GM23338 (cell line): ENCODE measurements around the gene MOB3B. TPM values are rescaled to one million over a fixed set of nuclear protein-coding genes. Genes with fewer than 3 reads are reported as not detected.

Experiments
- ATAC-seq: fragments of 200-7000 bp; cut with Tn5 transposase; 3 replicates; pipeline ENCODE4 v1.9.1; 2020
- DNase-seq: peaks from one replicate; pipeline ENCODE4 v3.0.0-alpha.2; 2015; ENCODE audit warnings: low spot score
- H2AFZ ChIP-seq: fragments of 200-600 bp; sonication (generic); 2 replicates; pipeline ENCODE4 v1.8.0; 2016; ENCODE audit warnings: antibody characterized with exemption, mild to moderate bottlenecking, moderate library complexity
- H3F3A ChIP-seq: fragments of 200-600 bp; sonication (generic); replicated peaks from 2 replicates; pipeline ENCODE4 v1.8.0; 2017; ENCODE audit warnings: antibody characterized with exemption, mixed run types, low read depth
- H3K27ac ChIP-seq: fragments of 200-600 bp; sonication (generic); 2 replicates; pipeline ENCODE4 v1.6.1; 2016; ENCODE audit warnings: low read depth
- H3K27me3 ChIP-seq: fragments of 200-600 bp; sonication (generic); 2 replicates; pipeline ENCODE4 v1.8.0; 2016; ENCODE audit warnings: mild to moderate bottlenecking, mixed run types, moderate library complexity; ENCODE audit not compliant: insufficient read depth
- H3K36me3 ChIP-seq: fragments of 200-600 bp; sonication (generic); 2 replicates; pipeline ENCODE4 v1.8.0; 2016; ENCODE audit warnings: mild to moderate bottlenecking; ENCODE audit not compliant: insufficient read depth
- H3K4me1 ChIP-seq: fragments of 200-600 bp; sonication (generic); 2 replicates; pipeline ENCODE4 v1.8.0; 2016; ENCODE audit warnings: mild to moderate bottlenecking, moderate library complexity; ENCODE audit not compliant: insufficient read depth
- H3K4me2 ChIP-seq: fragments of 200-600 bp; sonication (generic); 2 replicates; pipeline ENCODE4 v1.7.1; 2017; ENCODE audit warnings: mixed run types
- H3K4me3 ChIP-seq: fragments of 200-600 bp; sonication (generic); 2 replicates; pipeline ENCODE4 v1.6.1; 2016; ENCODE audit warnings: mixed run types
- H3K79me2 ChIP-seq: fragments of 200-600 bp; sonication (generic); replicated peaks from 2 replicates; pipeline ENCODE4 v1.8.0; 2017; ENCODE audit warnings: mild to moderate bottlenecking; ENCODE audit not compliant: insufficient read depth
- H3K9me2 ChIP-seq: fragments of 200-600 bp; sonication (generic); 2 replicates; pipeline ENCODE4 v1.8.0; 2017; ENCODE audit not compliant: insufficient read depth
- H4K20me1 ChIP-seq: fragments of 200-600 bp; sonication (generic); replicated peaks from 2 replicates; pipeline ENCODE4 v1.8.0; 2017; ENCODE audit warnings: mild to moderate bottlenecking; ENCODE audit not compliant: insufficient read depth
- H3K27ac Mint-ChIP-seq: 2 replicates; pipeline ENCODE4 v1.8.0; 2020; ENCODE audit warnings: inconsistent platforms, mild to moderate bottlenecking, moderate library complexity, mixed read lengths
- H3K27me3 Mint-ChIP-seq: 3 replicates; pipeline ENCODE4 v1.8.0; 2022; ENCODE audit warnings: low read depth, mild to moderate bottlenecking, moderate library complexity, mixed read lengths, inconsistent platforms; ENCODE audit not compliant: insufficient read depth, poor library complexity
- H3K36me3 Mint-ChIP-seq: 3 replicates; pipeline ENCODE4 v1.8.0; 2021; ENCODE audit warnings: low read depth, mild to moderate bottlenecking, inconsistent platforms, moderate library complexity, mixed read lengths
- H3K4me1 Mint-ChIP-seq: 3 replicates; pipeline ENCODE4 v1.8.0; 2020; ENCODE audit warnings: mild to moderate bottlenecking, inconsistent platforms, mixed read lengths
- H3K4me3 Mint-ChIP-seq: 3 replicates; pipeline ENCODE4 v1.8.0; 2021; ENCODE audit warnings: moderate library complexity, mild to moderate bottlenecking, inconsistent platforms, mixed read lengths
- H3K9me3 Mint-ChIP-seq: 3 replicates; pipeline ENCODE4 v1.8.0; 2020; ENCODE audit warnings: moderate library complexity, mild to moderate bottlenecking, inconsistent platforms, mixed read lengths
- CREB1 ChIP-seq: fragments of 250-450 bp; sonication (Bioruptor Pico); IDR thresholded peaks from 2 replicates; pipeline ENCODE4 v1.5.0; 2020; ENCODE audit warnings: low read depth, mild to moderate bottlenecking, moderate library complexity
- EZH2 ChIP-seq: fragments of 200-600 bp; sonication (generic); IDR thresholded peaks from one replicate; pipeline ENCODE4 v1.8.0; 2017; ENCODE audit warnings: antibody characterized with exemption, mild to moderate bottlenecking, low read depth; ENCODE audit not compliant: unreplicated experiment
- EZH2phosphoT487 ChIP-seq: fragments of 200-600 bp; sonication (generic); IDR thresholded peaks from one replicate; pipeline ENCODE4 v1.8.1; 2018; ENCODE audit warnings: antibody characterized with exemption; ENCODE audit not compliant: unreplicated experiment
- JUNB ChIP-seq: IDR thresholded peaks from one replicate; pipeline ENCODE4 v1.6.1; 2016; ENCODE audit warnings: antibody characterized with exemption; ENCODE audit not compliant: unreplicated experiment
- NANOG ChIP-seq: IDR thresholded peaks from 2 replicates; pipeline ENCODE4 v1.6.1; 2016; ENCODE audit warnings: antibody characterized with exemption, borderline replicate concordance
- POLR2AphosphoS5 ChIP-seq: IDR thresholded peaks from 2 replicates; pipeline ENCODE4 v1.6.1; 2016; ENCODE audit warnings: antibody characterized with exemption, low read depth
- STAT1 ChIP-seq: IDR thresholded peaks from one replicate; pipeline ENCODE4 v1.6.1; 2016; ENCODE audit warnings: antibody characterized with exemption; ENCODE audit not compliant: unreplicated experiment
- ZNF114 ChIP-seq: fragments of 250-450 bp; sonication (Bioruptor Pico); IDR thresholded peaks from 2 replicates; pipeline ENCODE4 v1.5.0; 2020; ENCODE audit warnings: mild to moderate bottlenecking, moderate library complexity
- ZNF331 ChIP-seq: fragments of 250-450 bp; sonication (Bioruptor Pico); IDR thresholded peaks from 2 replicates; pipeline ENCODE4 v1.5.0; 2020; ENCODE audit warnings: low read depth, mild to moderate bottlenecking, moderate library complexity
- polyA plus RNA-seq: library from polyadenylated mRNA; unstranded; fragments of >200 nt; fragmentation: Nextera tagmentation; extraction: Ambion mirVana; gene quantifications from 2 replicates; pipeline ENCODE4 v1.2.1, GENCODE V29; 2016
- total RNA-seq: library from RNA; depleted of rRNA; stranded (reverse); fragments of >200 nt; shearing (Covaris generic); gene quantifications from 2 replicates; pipeline ENCODE4 v1.2.3, GENCODE V29; 2014
- TF ChIP-seq, protein P1 (sequence below): fragments of 250-450 bp; sonication (Bioruptor Pico); IDR thresholded peaks from 2 replicates; pipeline ENCODE4 v1.5.0; 2020; ENCODE audit warnings: mild to moderate bottlenecking, moderate library complexity
- TF ChIP-seq, protein P2 (sequence below): IDR thresholded peaks from 2 replicates; pipeline ENCODE4 v1.6.1; 2016; ENCODE audit warnings: antibody characterized with exemption
- TF ChIP-seq, protein P3 (sequence below): IDR thresholded peaks from one replicate; pipeline ENCODE4 v1.6.1; 2018; ENCODE audit warnings: antibody characterized with exemption; ENCODE audit not compliant: unreplicated experiment
- TF ChIP-seq, protein P4 (sequence below), 2 experiments: fragments of 200-600 bp in 1 of 2; sonication (generic) in 1 of 2; conservative IDR thresholded peaks; 2 replicates each; pipeline versions ENCODE4 v1.5.1 to v1.6.1; 2016 to 2017; ENCODE audit warnings: antibody characterized with exemption in 2 of 2, low read depth in 2 of 2, mild to moderate bottlenecking in 2 of 2, moderate library complexity in 1 of 2

Gene MOB3B
- total and polyA plus RNA-seq, 2 experiments from 2014 or later: 7.6 to 12.1 TPM

DNA sequence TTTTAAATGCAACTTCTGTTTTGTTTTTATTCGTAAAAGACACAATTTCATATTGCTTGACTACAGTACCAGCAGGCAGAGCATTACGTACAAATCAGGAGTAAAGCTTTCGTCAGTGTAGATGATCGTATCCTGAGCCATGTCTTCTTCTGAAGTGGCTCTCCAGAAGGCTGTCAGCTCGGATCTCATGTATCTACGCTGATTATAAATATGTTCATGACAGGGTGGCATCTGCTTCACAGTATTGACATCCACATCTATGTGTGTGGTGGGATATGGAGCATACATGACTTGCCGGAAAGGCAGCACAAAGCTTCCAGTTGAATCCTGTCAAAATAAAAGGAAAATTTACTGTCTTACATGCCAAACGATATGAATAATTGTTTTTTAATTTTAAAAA is 26.9 kb upstream of the MOB3B start:
- Mint-ChIP-seq H3K27ac (no peak overlapping the region), H3K4me1 (no peaks in the 10 kb centered on the region), H3K27me3 (no peaks in the 10 kb centered on the region), H3K9me3 (no peaks in the 10 kb centered on the region), H3K4me3 (no peak overlapping the region), H3K36me3 (peaks cover 31% of the 10 kb centered on the region; the same call in 2 of the 3 replicates)
- H4K20me1 ChIP-seq: peaks cover 5% of the 10 kb centered on the region; the same call in 1 of the 2 replicates
- no peaks in the 10 kb centered on the region for H3K79me2 ChIP-seq
- H3F3A ChIP-seq: no peaks in the 10 kb centered on the region
- H3K36me3 ChIP-seq: peaks cover 35% of the 10 kb centered on the region; the same call in 1 of the 2 replicates
- H3K4me2 ChIP-seq: no peak overlapping the region
- no peak for DNase-seq
- no peak overlapping the region for H3K27ac ChIP-seq
- H3K4me1 ChIP-seq: no peaks in the 10 kb centered on the region
- no peak overlapping the region for H3K4me3 ChIP-seq
- H2AFZ ChIP-seq: no peak overlapping the region
- H3K27me3 ChIP-seq: no peaks in the 10 kb centered on the region
- TF ChIP-seq NANOG (no peak), POLR2AphosphoS5 (no peak), ZNF114 (CRISPR knock-in tag) (no peak), EZH2 (no peak), CREB1 (CRISPR knock-in tag) (no peak), EZH2phosphoT487 (no peak), STAT1 (no peak), ZNF331 (no peak), JUNB (no peak)
- TF ChIP-seq, protein P1, sequence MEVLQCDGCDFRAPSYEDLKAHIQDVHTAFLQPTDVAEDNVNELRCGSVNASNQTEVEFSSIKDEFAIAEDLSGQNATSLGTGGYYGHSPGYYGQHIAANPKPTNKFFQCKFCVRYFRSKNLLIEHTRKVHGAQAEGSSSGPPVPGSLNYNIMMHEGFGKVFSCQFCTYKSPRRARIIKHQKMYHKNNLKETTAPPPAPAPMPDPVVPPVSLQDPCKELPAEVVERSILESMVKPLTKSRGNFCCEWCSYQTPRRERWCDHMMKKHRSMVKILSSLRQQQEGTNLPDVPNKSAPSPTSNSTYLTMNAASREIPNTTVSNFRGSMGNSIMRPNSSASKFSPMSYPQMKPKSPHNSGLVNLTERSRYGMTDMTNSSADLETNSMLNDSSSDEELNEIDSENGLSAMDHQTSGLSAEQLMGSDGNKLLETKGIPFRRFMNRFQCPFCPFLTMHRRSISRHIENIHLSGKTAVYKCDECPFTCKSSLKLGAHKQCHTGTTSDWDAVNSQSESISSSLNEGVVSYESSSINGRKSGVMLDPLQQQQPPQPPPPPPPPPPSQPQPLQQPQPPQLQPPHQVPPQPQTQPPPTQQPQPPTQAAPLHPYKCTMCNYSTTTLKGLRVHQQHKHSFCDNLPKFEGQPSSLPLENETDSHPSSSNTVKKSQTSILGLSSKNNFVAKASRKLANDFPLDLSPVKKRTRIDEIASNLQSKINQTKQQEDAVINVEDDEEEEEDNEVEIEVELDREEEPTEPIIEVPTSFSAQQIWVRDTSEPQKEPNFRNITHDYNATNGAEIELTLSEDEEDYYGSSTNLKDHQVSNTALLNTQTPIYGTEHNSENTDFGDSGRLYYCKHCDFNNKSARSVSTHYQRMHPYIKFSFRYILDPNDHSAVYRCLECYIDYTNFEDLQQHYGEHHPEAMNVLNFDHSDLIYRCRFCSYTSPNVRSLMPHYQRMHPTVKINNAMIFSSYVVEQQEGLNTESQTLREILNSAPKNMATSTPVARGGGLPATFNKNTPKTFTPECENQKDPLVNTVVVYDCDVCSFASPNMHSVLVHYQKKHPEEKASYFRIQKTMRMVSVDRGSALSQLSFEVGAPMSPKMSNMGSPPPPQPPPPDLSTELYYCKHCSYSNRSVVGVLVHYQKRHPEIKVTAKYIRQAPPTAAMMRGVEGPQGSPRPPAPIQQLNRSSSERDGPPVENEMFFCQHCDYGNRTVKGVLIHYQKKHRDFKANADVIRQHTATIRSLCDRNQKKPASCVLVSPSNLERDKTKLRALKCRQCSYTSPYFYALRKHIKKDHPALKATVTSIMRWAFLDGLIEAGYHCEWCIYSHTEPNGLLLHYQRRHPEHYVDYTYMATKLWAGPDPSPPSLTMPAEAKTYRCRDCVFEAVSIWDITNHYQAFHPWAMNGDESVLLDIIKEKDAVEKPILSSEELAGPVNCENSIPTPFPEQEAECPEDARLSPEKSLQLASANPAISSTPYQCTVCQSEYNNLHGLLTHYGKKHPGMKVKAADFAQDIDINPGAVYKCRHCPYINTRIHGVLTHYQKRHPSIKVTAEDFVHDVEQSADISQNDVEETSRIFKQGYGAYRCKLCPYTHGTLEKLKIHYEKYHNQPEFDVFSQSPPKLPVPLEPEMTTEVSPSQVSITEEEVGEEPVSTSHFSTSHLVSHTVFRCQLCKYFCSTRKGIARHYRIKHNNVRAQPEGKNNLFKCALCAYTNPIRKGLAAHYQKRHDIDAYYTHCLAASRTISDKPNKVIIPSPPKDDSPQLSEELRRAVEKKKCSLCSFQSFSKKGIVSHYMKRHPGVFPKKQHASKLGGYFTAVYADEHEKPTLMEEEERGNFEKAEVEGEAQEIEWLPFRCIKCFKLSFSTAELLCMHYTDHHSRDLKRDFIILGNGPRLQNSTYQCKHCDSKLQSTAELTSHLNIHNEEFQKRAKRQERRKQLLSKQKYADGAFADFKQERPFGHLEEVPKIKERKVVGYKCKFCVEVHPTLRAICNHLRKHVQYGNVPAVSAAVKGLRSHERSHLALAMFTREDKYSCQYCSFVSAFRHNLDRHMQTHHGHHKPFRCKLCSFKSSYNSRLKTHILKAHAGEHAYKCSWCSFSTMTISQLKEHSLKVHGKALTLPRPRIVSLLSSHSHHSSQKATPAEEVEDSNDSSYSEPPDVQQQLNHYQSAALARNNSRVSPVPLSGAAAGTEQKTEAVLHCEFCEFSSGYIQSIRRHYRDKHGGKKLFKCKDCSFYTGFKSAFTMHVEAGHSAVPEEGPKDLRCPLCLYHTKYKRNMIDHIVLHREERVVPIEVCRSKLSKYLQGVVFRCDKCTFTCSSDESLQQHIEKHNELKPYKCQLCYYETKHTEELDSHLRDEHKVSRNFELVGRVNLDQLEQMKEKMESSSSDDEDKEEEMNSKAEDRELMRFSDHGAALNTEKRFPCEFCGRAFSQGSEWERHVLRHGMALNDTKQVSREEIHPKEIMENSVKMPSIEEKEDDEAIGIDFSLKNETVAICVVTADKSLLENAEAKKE (CRISPR knock-in tag): no peak
- TF ChIP-seq, protein P2, sequence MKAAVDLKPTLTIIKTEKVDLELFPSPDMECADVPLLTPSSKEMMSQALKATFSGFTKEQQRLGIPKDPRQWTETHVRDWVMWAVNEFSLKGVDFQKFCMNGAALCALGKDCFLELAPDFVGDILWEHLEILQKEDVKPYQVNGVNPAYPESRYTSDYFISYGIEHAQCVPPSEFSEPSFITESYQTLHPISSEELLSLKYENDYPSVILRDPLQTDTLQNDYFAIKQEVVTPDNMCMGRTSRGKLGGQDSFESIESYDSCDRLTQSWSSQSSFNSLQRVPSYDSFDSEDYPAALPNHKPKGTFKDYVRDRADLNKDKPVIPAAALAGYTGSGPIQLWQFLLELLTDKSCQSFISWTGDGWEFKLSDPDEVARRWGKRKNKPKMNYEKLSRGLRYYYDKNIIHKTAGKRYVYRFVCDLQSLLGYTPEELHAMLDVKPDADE: no peak
- TF ChIP-seq, protein P3, sequence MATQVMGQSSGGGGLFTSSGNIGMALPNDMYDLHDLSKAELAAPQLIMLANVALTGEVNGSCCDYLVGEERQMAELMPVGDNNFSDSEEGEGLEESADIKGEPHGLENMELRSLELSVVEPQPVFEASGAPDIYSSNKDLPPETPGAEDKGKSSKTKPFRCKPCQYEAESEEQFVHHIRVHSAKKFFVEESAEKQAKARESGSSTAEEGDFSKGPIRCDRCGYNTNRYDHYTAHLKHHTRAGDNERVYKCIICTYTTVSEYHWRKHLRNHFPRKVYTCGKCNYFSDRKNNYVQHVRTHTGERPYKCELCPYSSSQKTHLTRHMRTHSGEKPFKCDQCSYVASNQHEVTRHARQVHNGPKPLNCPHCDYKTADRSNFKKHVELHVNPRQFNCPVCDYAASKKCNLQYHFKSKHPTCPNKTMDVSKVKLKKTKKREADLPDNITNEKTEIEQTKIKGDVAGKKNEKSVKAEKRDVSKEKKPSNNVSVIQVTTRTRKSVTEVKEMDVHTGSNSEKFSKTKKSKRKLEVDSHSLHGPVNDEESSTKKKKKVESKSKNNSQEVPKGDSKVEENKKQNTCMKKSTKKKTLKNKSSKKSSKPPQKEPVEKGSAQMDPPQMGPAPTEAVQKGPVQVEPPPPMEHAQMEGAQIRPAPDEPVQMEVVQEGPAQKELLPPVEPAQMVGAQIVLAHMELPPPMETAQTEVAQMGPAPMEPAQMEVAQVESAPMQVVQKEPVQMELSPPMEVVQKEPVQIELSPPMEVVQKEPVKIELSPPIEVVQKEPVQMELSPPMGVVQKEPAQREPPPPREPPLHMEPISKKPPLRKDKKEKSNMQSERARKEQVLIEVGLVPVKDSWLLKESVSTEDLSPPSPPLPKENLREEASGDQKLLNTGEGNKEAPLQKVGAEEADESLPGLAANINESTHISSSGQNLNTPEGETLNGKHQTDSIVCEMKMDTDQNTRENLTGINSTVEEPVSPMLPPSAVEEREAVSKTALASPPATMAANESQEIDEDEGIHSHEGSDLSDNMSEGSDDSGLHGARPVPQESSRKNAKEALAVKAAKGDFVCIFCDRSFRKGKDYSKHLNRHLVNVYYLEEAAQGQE: no peak
- TF ChIP-seq, protein P4, sequence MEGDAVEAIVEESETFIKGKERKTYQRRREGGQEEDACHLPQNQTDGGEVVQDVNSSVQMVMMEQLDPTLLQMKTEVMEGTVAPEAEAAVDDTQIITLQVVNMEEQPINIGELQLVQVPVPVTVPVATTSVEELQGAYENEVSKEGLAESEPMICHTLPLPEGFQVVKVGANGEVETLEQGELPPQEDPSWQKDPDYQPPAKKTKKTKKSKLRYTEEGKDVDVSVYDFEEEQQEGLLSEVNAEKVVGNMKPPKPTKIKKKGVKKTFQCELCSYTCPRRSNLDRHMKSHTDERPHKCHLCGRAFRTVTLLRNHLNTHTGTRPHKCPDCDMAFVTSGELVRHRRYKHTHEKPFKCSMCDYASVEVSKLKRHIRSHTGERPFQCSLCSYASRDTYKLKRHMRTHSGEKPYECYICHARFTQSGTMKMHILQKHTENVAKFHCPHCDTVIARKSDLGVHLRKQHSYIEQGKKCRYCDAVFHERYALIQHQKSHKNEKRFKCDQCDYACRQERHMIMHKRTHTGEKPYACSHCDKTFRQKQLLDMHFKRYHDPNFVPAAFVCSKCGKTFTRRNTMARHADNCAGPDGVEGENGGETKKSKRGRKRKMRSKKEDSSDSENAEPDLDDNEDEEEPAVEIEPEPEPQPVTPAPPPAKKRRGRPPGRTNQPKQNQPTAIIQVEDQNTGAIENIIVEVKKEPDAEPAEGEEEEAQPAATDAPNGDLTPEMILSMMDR (conservative IDR thresholded peaks at IDR 0.05; ENCODE audit: low read depth in 2 of 2): no peak
- no peak for ATAC-seq
- no peaks in the 10 kb centered on the region for H3K9me2 ChIP-seq
